HG03521 (cell line): ENCODE measurements around the gene RAMP1.
A peak's percentile ranks its signal among the peaks of the same experiment; 100 is the strongest.

Experiments used
- ATAC-seq: cut with Tn5 transposase; IDR thresholded peaks from one replicate; pipeline ENCODE4 v1.9.1; 2021; ENCODE audit warnings: mild to moderate bottlenecking, moderate library complexity; ENCODE audit not compliant: unreplicated experiment

RAMP1 gene

GRCh38 chr2:237894396-237894979, 35.1 kb downstream of the RAMP1 start:
- no peak for ATAC-seq

- no peak for ATAC-seq
Observed at GRCh38 chr2:237894986-237895543, 35.6 kb downstream of the RAMP1 start.

- ATAC-seq, result no peak
Observed at GRCh38 chr2:237895544-237896506, 36.4 kb downstream of the RAMP1 start.

- ATAC-seq, result no peak
Observed at GRCh38 chr2:237896507-237896892, 37.1 kb downstream of the RAMP1 start.

GRCh38 chr2:237896956-237897355, 37.5 kb downstream of the RAMP1 start:
- ATAC-seq, result no peak

- ATAC-seq, result peak; percentile 6
Observed at GRCh38 chr2:237898057-237898414, 38.6 kb downstream of the RAMP1 start.

GRCh38 chr2:237900891-237901831, 41.7 kb downstream of the RAMP1 start:
- no peak for ATAC-seq

- ATAC-seq, result no peak
Observed at GRCh38 chr2:237901932-237902850, 42.8 kb downstream of the RAMP1 start.

- ATAC-seq, result no peak
Observed at GRCh38 chr2:237904831-237905599, 45.6 kb downstream of the RAMP1 start.

- no peak for ATAC-seq
Observed at GRCh38 chr2:237907144-237907543, 47.7 kb downstream of the RAMP1 start.

- ATAC-seq, result no peak
Observed at GRCh38 chr2:237909075-237909695, 49.8 kb downstream of the RAMP1 start.

GRCh38 chr2:237909801-237910475, 50.5 kb downstream of the RAMP1 start:
- no peak for ATAC-seq

- no peak for ATAC-seq
Observed at GRCh38 chr2:237910576-237911362, 51.3 kb downstream of the RAMP1 start.

- no peak for ATAC-seq
Observed at GRCh38 chr2:237911363-237912017, 52.1 kb downstream of the RAMP1 start.

GRCh38 chr2:237912271-237913192, 53.1 kb downstream of the RAMP1 start:
- ATAC-seq, result no peak
